Sigmoid colon (tissue), 7 donors: Measurements from ENCODE around the gene LENG9. TPM values are rescaled to one million over a fixed set of nuclear protein-coding genes. Genes with fewer than 3 reads are reported as not detected.
A peak's percentile ranks its signal among the peaks of the same experiment; 100 is the strongest.

ENCODE experiments used
- DNase-seq: peaks from one replicate; pipeline ENCODE4 v3.0.0-alpha.2; 2019
- H3K27ac ChIP-seq, 4 donors: fragments of 200-600 bp; sonication (generic); one replicate each; pipeline ENCODE4 v1.5.1; 2016 to 2019; ENCODE audit warnings: mild to moderate bottlenecking in 1 of 4
- H3K27me3 ChIP-seq, 3 donors: fragments of 200-600 bp; sonication (generic); one replicate each; pipeline ENCODE4 v1.5.1; 2019; ENCODE audit warnings: mild to moderate bottlenecking in 1 of 3
- H3K36me3 ChIP-seq, 4 donors: fragments of 200-600 bp; sonication (generic); one replicate each; pipeline ENCODE4 v1.5.1; 2016 to 2019
- H3K4me1 ChIP-seq, 4 donors: fragments of 200-600 bp; sonication (generic); one replicate each; pipeline ENCODE4 v1.5.1; 2017 to 2019
- H3K4me3 ChIP-seq, 4 donors: fragments of 200-600 bp; sonication (generic); one replicate each; pipeline ENCODE4 v1.5.1; 2017 to 2019; ENCODE audit warnings: mild to moderate bottlenecking in 2 of 4, moderate library complexity in 1 of 4
- H3K9me3 ChIP-seq, 4 donors: fragments of 200-600 bp in 3 of 4; sonication (generic) in 3 of 4; one replicate each; pipeline versions ENCODE4 v1.5.1 to v1.6.1; 2013 to 2019
- CTCF ChIP-seq, 4 experiments: fragments of 450-650 bp in 3 of 4; fragments of 200-600 bp in 1 of 4; IDR thresholded peaks; one replicate each; pipeline ENCODE4 v1.5.1; 2016 to 2019; ENCODE audit warnings: antibody characterized with exemption in 4 of 4, mild to moderate bottlenecking in 3 of 4, moderate library complexity in 2 of 4
- EP300 ChIP-seq, 4 donors: sonication (generic); formaldehyde crosslinking; IDR thresholded peaks; one replicate each; pipeline ENCODE4 v1.6.1; 2017; ENCODE audit warnings: antibody characterized with exemption in 4 of 4
- POLR2A ChIP-seq, 2 donors: fragments of 450-650 bp; IDR thresholded peaks; one replicate each; pipeline ENCODE4 v1.6.1; 2016; ENCODE audit warnings: antibody characterized with exemption in 2 of 2, mild to moderate bottlenecking in 2 of 2, moderate library complexity in 2 of 2
- POLR2AphosphoS5 ChIP-seq, 4 donors: sonication (generic); formaldehyde crosslinking; IDR thresholded peaks; one replicate each; pipeline ENCODE4 v1.6.1; 2017; ENCODE audit warnings: antibody characterized with exemption in 4 of 4
- WGBS, 2 donors: extraction: QIAGEN DNeasy Blood & Tissue Kit; methylation state at CpG; one replicate each; pipeline ENCODE4 v1.1.7; 2013; 5-methylcytosine and 5-hydroxymethylcytosine counted together
- intact Hi-C: fragments of 100-400 bp; cut with DNase I; formaldehyde crosslinking; loops from one replicate; pipeline ENCODE4 v1.15.1; 2023
- polyA plus RNA-seq, 3 donors: library from polyadenylated mRNA; stranded (reverse); fragments of 200-250 nt; gene quantifications; one replicate each; pipeline ENCODE4 v1.2.3, GENCODE V29; 2013
- total RNA-seq, 4 donors: library from RNA; depleted of rRNA; stranded (reverse); fragments of >200 nt; gene quantifications; one replicate each; pipeline ENCODE4 v1.1.0, GENCODE V29; 2016
- donor health status: healthy with polysubstance abuse.
- donor health status: Bipolar disorder and iron deficiency.
- donor health status: healthy.

The LENG9 gene
- total and polyA plus RNA-seq, 7 donors, result 2.5 to 14.8 (median 7.8) TPM

GRCh38 chr19:54462047-54462654 is 1.4 kb downstream of the LENG9 start:
- Histone ChIP-seq H3K36me3 (peaks cover 29 to 53% (median 45%) of the 10 kb centered on the region in 4 donors), H3K4me3 (peak overlapping the region; percentile 42 to 63 (median 60)), H3K9me3 (no peaks in the 10 kb centered on the region), H3K27me3 (no peaks in the 10 kb centered on the region), H3K4me1 (peaks cover 0 to 48% (median 40%) of the 10 kb centered on the region in 4 donors), H3K27ac (peak overlapping the region; percentile 89 to 94 (median 91))
- intact Hi-C loops, result loop anchor here (1.0 to 10.0 kb wide), 4 partner anchors 11 to 653 kb away; partner anchors contain the start of genes MYADM, PPP1R12C and RPS9
- 14 to 63% methylated on average over 15 of the region's 15 CpGs for WGBS, 2 donors
- TF ChIP-seq CTCF (IDR thresholded peaks at IDR 0.05) (no peak), POLR2A (IDR thresholded peaks at IDR 0.05) (no peak)
- DNase-seq, result peak; percentile 71

- Histone ChIP-seq H3K9me3 (no peaks in the 10 kb centered on the region), H3K27me3 (no peaks in the 10 kb centered on the region), H3K4me3 (peak overlapping the region in 1 of 4 donors; percentile 59), H3K4me1 (peaks cover 0 to 48% (median 40%) of the 10 kb centered on the region in 4 donors), H3K36me3 (peaks cover 35 to 58% (median 51%) of the 10 kb centered on the region in 4 donors), H3K27ac (peak overlapping the region; percentile 89 to 94 (median 91))
- TF ChIP-seq POLR2A (IDR thresholded peaks at IDR 0.05) (no peak), EP300 (IDR thresholded peaks at IDR 0.05) (no peak), POLR2AphosphoS5 (IDR thresholded peaks at IDR 0.05) (no peak), CTCF (IDR thresholded peaks at IDR 0.05) (no peak)
- no peak for DNase-seq
- intact Hi-C loops, result loop anchor here (1.0 to 10.0 kb wide), 4 partner anchors 10 to 653 kb away; partner anchors contain the start of genes MYADM, PPP1R12C and RPS9
- whole genome bisulfite sequencing, 2 donors, result 29 to 47% methylated on average over 3 of the region's 3 CpGs
Measured at GRCh38 chr19:54461613-54462012, 2.0 kb downstream of the LENG9 start.

GRCh38 chr19:54461210-54461609 is 2.4 kb downstream of the LENG9 start:
- peak overlapping the region; percentile 89 to 94 (median 91) for H3K27ac ChIP-seq
- no peaks in the 10 kb centered on the region for H3K9me3 ChIP-seq
- DNase-seq, result no peak
- no peaks in the 10 kb centered on the region for H3K27me3 ChIP-seq
- no peak for TF ChIP-seq POLR2A (IDR thresholded peaks at IDR 0.05)
- TF ChIP-seq EP300 (IDR thresholded peaks at IDR 0.05), result no peak
- TF ChIP-seq CTCF (IDR thresholded peaks at IDR 0.05), result no peak
- WGBS, 2 donors, result 53 to 77% methylated on average over 27 of the region's 27 CpGs
- intact Hi-C loops, result loop anchor here (5.0 to 10.0 kb wide), 3 partner anchors 256 to 654 kb away; partner anchors contain the start of genes MYADM, PPP1R12C and RPS9
- no peak overlapping the region for H3K4me3 ChIP-seq
- H3K4me1 ChIP-seq, result peaks cover 0 to 48% (median 40%) of the 10 kb centered on the region in 4 donors
- H3K36me3 ChIP-seq, result peaks cover 39 to 62% (median 55%) of the 10 kb centered on the region in 4 donors

- intact Hi-C loops, result loop anchor here (5.0 to 10.0 kb wide), 3 partner anchors 256 to 654 kb away; partner anchors contain the start of genes MYADM, PPP1R12C and RPS9
- WGBS, 2 donors, result 63 to 81% methylated on average over 39 of the region's 39 CpGs
- no peak for DNase-seq
- Histone ChIP-seq H3K27ac (peak overlapping the region in 2 of 4 donors; percentile 19 to 31), H3K27me3 (no peaks in the 10 kb centered on the region), H3K36me3 (peaks cover 46 to 70% (median 63%) of the 10 kb centered on the region in 4 donors), H3K4me1 (peaks cover 0 to 48% (median 40%) of the 10 kb centered on the region in 4 donors), H3K4me3 (no peak overlapping the region), H3K9me3 (no peaks in the 10 kb centered on the region)
- TF ChIP-seq POLR2AphosphoS5 (IDR thresholded peaks at IDR 0.05), result no peak
- TF ChIP-seq POLR2A (IDR thresholded peaks at IDR 0.05), result no peak
- no peak for TF ChIP-seq CTCF (IDR thresholded peaks at IDR 0.05)
- no peak for TF ChIP-seq EP300 (IDR thresholded peaks at IDR 0.05)
Measured at GRCh38 chr19:54460230-54461005, 3.2 kb downstream of the LENG9 start.
